ENCODE data around the gene CACNA1F.

CACNA1F gene

DNA sequence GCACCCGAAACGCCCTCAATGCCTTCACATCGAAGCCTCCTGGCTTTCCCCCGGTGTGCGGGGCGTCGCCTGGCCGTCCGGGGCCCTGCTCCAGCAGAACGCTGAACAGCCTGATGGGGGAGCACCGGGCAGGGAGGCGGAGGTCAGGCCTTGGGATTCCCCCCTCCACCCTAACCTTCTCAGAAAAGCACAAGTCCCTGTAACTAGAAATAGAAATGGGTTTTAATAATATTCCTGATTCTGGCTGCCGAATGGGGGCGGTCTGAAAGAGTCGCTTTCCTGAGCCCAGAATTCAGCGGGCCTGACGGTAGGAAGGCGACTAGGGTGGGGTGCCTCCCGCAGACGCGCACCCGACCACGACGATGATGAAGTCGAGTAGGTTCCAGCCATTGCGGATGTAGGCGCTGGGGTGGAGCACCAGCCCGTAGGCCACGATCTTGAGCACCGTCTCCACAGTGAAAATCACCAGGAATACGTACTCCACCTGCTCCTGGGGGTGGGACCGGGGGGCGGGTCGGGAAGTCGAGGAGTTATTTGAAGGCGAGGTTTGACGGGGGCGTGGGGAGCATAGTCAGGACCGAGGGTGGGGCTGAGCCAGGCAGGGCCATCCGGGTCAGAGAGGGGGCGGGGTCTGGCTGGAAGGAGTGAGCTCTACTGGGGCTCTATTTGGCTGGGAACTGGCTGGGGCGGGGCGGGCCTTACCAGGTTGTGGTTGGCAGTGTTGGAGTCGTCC is 2.5 kb downstream of the CACNA1F start:
- H3K4me1 ChIP-seq (ENCODE audit: control insufficient read depth, insufficient read depth, low read length, poor library complexity, severe bottlenecking) = no peaks in the 10 kb centered on the region
- no peak overlapping the region for H3K27ac ChIP-seq (ENCODE audit: low read depth, low read length, severe bottlenecking)
- H3K9me3 ChIP-seq (ENCODE audit: control insufficient read depth, low read length) = no peaks in the 10 kb centered on the region
- H3K4me3 ChIP-seq (ENCODE audit: extremely low read depth, insufficient read depth, low read length, poor library complexity, severe bottlenecking) = peak overlapping the region; percentile 33
- WGBS, 2 experiments (ENCODE audit: insufficient coverage in 2 of 2) = 9 to 24% methylated on average over 3 to 14 of the region's 44 CpGs
- H3K36me3 ChIP-seq (ENCODE audit: control insufficient read depth, insufficient read depth, low read length) = no peaks in the 10 kb centered on the region

DNA sequence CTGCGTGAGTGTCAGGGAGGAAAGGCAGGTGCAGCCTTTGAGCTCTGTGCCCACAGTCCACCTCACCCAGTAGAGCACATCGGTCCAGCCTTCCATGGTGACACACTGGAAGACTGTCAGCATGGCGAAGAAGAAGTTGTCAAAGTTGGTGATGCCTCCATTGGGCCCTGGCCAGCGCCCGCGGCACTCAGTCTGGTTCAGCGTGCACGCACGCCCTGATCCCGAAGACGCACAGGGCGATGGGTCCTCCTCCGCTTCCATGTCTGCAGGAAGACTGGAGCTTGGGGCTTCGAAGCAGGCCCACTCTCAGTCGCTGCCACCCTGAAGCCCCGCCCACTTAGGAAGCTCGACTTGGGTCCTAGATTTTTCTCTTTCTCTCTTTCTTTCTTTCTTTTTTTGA is 5.0 kb downstream of the CACNA1F start:
- Histone ChIP-seq H3K27ac (ENCODE audit: low read depth, low read length, severe bottlenecking) (no peak overlapping the region), H3K4me3 (ENCODE audit: extremely low read depth, insufficient read depth, low read length, poor library complexity, severe bottlenecking) (no peak overlapping the region), H3K36me3 (ENCODE audit: control insufficient read depth, insufficient read depth, low read length) (no peaks in the 10 kb centered on the region), H3K9me3 (ENCODE audit: control insufficient read depth, low read length) (no peaks in the 10 kb centered on the region), H3K4me1 (ENCODE audit: control insufficient read depth, insufficient read depth, low read length, poor library complexity, severe bottlenecking) (no peaks in the 10 kb centered on the region)
- 92 to 100% methylated on average over 6 to 7 of the region's 17 CpGs for WGBS, 2 experiments (ENCODE audit: insufficient coverage in 2 of 2)

GRCh38 chrX:49227726-49228125 is 5.4 kb downstream of the CACNA1F start:
- Histone ChIP-seq H3K4me1 (ENCODE audit: control insufficient read depth, insufficient read depth, low read length, poor library complexity, severe bottlenecking) (no peaks in the 10 kb centered on the region), H3K4me3 (ENCODE audit: extremely low read depth, insufficient read depth, low read length, poor library complexity, severe bottlenecking) (no peak overlapping the region), H3K27ac (ENCODE audit: low read depth, low read length, severe bottlenecking) (no peak overlapping the region), H3K36me3 (ENCODE audit: control insufficient read depth, insufficient read depth, low read length) (no peaks in the 10 kb centered on the region), H3K9me3 (ENCODE audit: control insufficient read depth, low read length) (no peaks in the 10 kb centered on the region)
- no CpG with 5 or more reads among the region's 2 CpGs for WGBS, 2 experiments (ENCODE audit: insufficient coverage in 2 of 2)

DNA sequence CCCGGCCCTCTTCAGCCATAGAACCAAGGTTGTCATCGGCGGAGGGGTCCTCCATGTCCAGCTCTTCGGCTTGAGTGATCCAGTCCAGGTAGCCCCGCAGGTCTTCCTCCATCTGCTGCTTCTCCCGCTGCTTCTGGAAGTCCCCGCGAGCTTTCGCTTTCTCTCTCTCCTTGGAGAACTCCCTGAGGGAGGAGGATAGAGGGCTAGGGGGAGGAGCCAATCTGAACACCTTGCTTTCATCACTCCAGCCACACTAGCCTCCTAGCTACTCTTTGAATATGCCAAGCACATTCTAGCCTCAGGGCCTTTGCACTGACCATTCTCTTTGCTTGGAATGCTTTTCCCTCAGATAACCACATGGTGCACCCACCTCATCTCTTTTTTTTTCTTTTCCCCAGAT is 6.2 kb downstream of the CACNA1F start:
- H3K4me1 ChIP-seq (ENCODE audit: control insufficient read depth, insufficient read depth, low read length, poor library complexity, severe bottlenecking) = no peaks in the 10 kb centered on the region
- WGBS, 2 experiments (ENCODE audit: insufficient coverage in 2 of 2) = 86 to 96% methylated on average over 1 to 4 of the region's 9 CpGs
- H3K9me3 ChIP-seq (ENCODE audit: control insufficient read depth, low read length) = no peaks in the 10 kb centered on the region

GRCh38 chrX:49225858-49226257 is 7.3 kb downstream of the CACNA1F start:
- Histone ChIP-seq H3K36me3 (ENCODE audit: control insufficient read depth, insufficient read depth, low read length) (no peaks in the 10 kb centered on the region), H3K9me3 (ENCODE audit: control insufficient read depth, low read length) (no peaks in the 10 kb centered on the region), H3K4me1 (ENCODE audit: control insufficient read depth, insufficient read depth, low read length, poor library complexity, severe bottlenecking) (no peaks in the 10 kb centered on the region), H3K27ac (ENCODE audit: low read depth, low read length, severe bottlenecking) (no peak overlapping the region), H3K4me3 (ENCODE audit: extremely low read depth, insufficient read depth, low read length, poor library complexity, severe bottlenecking) (no peak overlapping the region)
- WGBS, 2 experiments (ENCODE audit: insufficient coverage in 2 of 2) = 87 to 90% methylated on average over 2 to 10 of the region's 14 CpGs

More for the DNA sequence above, 6.2 kb downstream of the CACNA1F start:
- Histone ChIP-seq H3K27ac (ENCODE audit: low read depth, low read length, severe bottlenecking) (no peak overlapping the region), H3K36me3 (ENCODE audit: control insufficient read depth, insufficient read depth, low read length) (no peaks in the 10 kb centered on the region), H3K4me3 (ENCODE audit: extremely low read depth, insufficient read depth, low read length, poor library complexity, severe bottlenecking) (no peak overlapping the region)

DNA sequence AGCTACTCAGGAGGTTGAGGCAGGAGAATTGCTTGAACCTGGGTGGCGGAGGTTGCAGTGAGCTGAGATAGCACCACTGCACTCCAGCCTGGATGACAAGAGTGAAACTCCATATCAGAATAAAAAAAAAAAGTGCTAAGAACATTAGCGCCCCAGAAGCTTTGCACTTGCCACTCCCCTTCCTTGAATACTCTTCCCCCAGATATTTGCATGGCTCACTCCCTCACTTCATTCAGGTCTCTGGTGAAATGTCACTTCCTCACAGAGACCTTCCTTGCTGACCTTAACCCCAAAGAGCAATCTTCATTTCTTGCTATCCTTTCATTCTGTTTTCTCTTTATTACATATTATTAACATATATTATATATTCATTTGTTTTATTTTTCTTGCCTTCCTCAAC is 11.3 kb downstream of the CACNA1F start:
- Histone ChIP-seq H3K9me3 (ENCODE audit: control insufficient read depth, low read length) (no peaks in the 10 kb centered on the region), H3K36me3 (ENCODE audit: control insufficient read depth, insufficient read depth, low read length) (no peaks in the 10 kb centered on the region), H3K27ac (ENCODE audit: low read depth, low read length, severe bottlenecking) (no peak overlapping the region), H3K4me3 (ENCODE audit: extremely low read depth, insufficient read depth, low read length, poor library complexity, severe bottlenecking) (no peak overlapping the region), H3K4me1 (ENCODE audit: control insufficient read depth, insufficient read depth, low read length, poor library complexity, severe bottlenecking) (no peaks in the 10 kb centered on the region)
- 83% methylated on average over 1 of the region's 2 CpGs; no CpG with 5 or more reads in 1 of the 2 experiments for WGBS, 2 experiments (ENCODE audit: insufficient coverage in 2 of 2)

DNA sequence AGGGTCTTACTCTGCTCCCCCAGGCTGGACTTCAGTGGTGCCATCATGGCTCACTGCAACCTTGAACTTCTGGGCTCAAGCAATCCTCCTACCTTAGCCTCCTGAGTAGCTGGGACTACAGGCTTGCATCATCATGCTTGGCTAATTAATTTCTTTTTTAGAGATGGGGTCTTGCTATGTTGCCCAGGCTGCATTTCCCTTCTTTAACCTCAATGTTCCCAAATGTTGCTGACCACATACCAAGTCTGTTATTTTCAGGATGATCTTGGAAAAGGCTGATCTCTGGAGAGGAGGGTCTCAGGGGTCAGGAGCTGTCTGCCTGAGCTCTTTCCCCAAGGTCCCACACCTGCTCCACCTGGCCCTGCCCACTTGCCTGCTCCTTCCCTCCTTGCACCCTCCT is 13.0 kb downstream of the CACNA1F start:
- no peaks in the 10 kb centered on the region for H3K36me3 ChIP-seq (ENCODE audit: control insufficient read depth, insufficient read depth, low read length)
- no peak overlapping the region for H3K4me3 ChIP-seq (ENCODE audit: extremely low read depth, insufficient read depth, low read length, poor library complexity, severe bottlenecking)
- H3K4me1 ChIP-seq (ENCODE audit: control insufficient read depth, insufficient read depth, low read length, poor library complexity, severe bottlenecking) = no peaks in the 10 kb centered on the region
- H3K9me3 ChIP-seq (ENCODE audit: control insufficient read depth, low read length) = no peaks in the 10 kb centered on the region
- H3K27ac ChIP-seq (ENCODE audit: low read depth, low read length, severe bottlenecking) = no peak overlapping the region

DNA sequence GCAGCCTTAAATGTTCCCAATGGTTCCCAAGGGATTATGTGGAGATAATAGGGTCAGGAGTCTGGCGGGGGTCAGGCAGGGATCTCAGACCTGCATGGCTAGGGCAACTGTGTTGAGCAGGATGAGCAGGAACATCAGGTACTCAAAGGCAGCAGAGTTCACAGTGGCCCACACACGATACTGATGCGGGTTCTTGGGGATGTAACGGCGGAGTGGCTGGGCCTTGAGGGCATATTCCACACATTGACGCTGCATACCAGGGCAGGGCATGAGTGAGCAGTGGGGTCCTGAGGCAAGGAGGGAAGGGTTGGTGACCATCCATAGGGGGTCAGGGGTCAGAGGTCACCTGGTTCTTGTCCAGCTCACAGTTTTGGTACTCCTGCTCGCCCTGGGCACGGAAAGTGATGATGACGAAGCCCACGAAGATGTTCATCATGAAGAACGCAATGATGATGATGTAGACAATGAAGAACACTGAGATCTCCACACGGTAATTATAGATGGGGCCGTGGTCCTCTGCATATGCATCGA is 18.1 kb downstream of the CACNA1F start:
- Histone ChIP-seq H3K27ac (ENCODE audit: low read depth, low read length, severe bottlenecking) (no peak overlapping the region), H3K4me1 (ENCODE audit: control insufficient read depth, insufficient read depth, low read length, poor library complexity, severe bottlenecking) (no peaks in the 10 kb centered on the region), H3K36me3 (ENCODE audit: control insufficient read depth, insufficient read depth, low read length) (no peaks in the 10 kb centered on the region), H3K4me3 (ENCODE audit: extremely low read depth, insufficient read depth, low read length, poor library complexity, severe bottlenecking) (no peak overlapping the region), H3K9me3 (ENCODE audit: control insufficient read depth, low read length) (no peaks in the 10 kb centered on the region)
- WGBS, 2 experiments (ENCODE audit: insufficient coverage in 2 of 2) = 86 to 89% methylated on average over 8 to 9 of the region's 14 CpGs

DNA sequence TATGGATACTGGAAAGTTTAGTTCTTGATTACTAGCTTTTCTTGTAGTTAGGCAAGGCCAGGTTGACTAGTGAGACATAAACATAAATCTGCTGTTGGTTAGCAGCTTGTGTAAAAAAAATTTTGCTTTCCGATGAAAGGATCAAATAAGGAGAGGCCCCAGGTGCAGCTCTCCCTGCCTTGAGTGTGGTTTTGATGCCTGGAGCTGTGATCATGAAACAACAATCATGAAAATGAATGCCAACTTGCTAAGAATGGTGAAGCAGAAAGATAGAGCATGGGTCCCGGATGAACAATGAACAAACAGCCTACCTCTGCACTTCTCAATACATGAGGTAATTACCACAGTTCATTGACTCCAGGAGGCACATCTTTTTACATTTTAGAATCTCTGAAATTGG is 18.7 kb downstream of the CACNA1F start:
- no peak overlapping the region for H3K4me3 ChIP-seq (ENCODE audit: extremely low read depth, insufficient read depth, low read length, poor library complexity, severe bottlenecking)
- H3K36me3 ChIP-seq (ENCODE audit: control insufficient read depth, insufficient read depth, low read length) = no peaks in the 10 kb centered on the region
- H3K9me3 ChIP-seq (ENCODE audit: control insufficient read depth, low read length) = no peaks in the 10 kb centered on the region
- H3K27ac ChIP-seq (ENCODE audit: low read depth, low read length, severe bottlenecking) = no peak overlapping the region
- H3K4me1 ChIP-seq (ENCODE audit: control insufficient read depth, insufficient read depth, low read length, poor library complexity, severe bottlenecking) = no peaks in the 10 kb centered on the region
- 94 to 100% methylated on average over 1 to 2 of the region's 2 CpGs for WGBS, 2 experiments (ENCODE audit: insufficient coverage in 2 of 2)

DNA sequence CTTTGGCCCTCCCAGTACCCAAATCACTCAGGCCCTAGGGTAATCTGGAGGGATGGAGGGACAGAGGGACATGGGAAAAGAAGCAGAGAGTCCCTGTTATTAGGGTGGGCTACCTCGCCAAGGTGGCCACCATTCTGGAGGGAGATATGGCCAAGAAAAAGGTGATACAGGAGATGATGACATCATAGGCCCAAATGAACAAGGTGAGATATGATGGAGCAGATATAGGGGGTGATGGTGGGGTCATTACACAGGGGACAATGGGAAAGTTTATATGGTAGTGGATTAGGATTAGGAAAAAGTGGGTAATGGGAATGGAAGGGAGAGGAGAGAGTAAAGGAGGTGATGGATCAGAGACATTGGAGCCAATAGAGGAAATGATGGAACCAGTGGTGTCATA is 20.3 kb downstream of the CACNA1F start:
- H3K4me3 ChIP-seq (ENCODE audit: extremely low read depth, insufficient read depth, low read length, poor library complexity, severe bottlenecking) = no peak overlapping the region
- H3K4me1 ChIP-seq (ENCODE audit: control insufficient read depth, insufficient read depth, low read length, poor library complexity, severe bottlenecking) = no peaks in the 10 kb centered on the region
- H3K36me3 ChIP-seq (ENCODE audit: control insufficient read depth, insufficient read depth, low read length) = no peaks in the 10 kb centered on the region
- H3K27ac ChIP-seq (ENCODE audit: low read depth, low read length, severe bottlenecking) = no peak overlapping the region
- H3K9me3 ChIP-seq (ENCODE audit: control insufficient read depth, low read length) = no peaks in the 10 kb centered on the region
- 80% methylated on average over 1 of the region's 1 CpG; no CpG with 5 or more reads in 1 of the 2 experiments for WGBS, 2 experiments (ENCODE audit: insufficient coverage in 2 of 2)

- Histone ChIP-seq H3K4me1 (ENCODE audit: control insufficient read depth, insufficient read depth, low read length, poor library complexity, severe bottlenecking) (no peaks in the 10 kb centered on the region), H3K4me3 (ENCODE audit: extremely low read depth, insufficient read depth, low read length, poor library complexity, severe bottlenecking) (no peak overlapping the region), H3K9me3 (ENCODE audit: control insufficient read depth, low read length) (no peaks in the 10 kb centered on the region), H3K36me3 (ENCODE audit: control insufficient read depth, insufficient read depth, low read length) (no peaks in the 10 kb centered on the region), H3K27ac (ENCODE audit: low read depth, low read length, severe bottlenecking) (no peak overlapping the region)
- WGBS, 2 experiments (ENCODE audit: insufficient coverage in 2 of 2) = 100% methylated on average over 1 of the region's 2 CpGs; no CpG with 5 or more reads in 1 of the 2 experiments
Measured at GRCh38 chrX:49212209-49212608, 20.9 kb downstream of the CACNA1F start.
